Loucy (cell line): ENCODE results near the gene RNPC3.
"Not testable (repeated sequence)": the region's sequence is repeated elsewhere in the genome, so short reads cannot be mapped to it uniquely, and the experiment has no call there.

ENCODE experiments used
- H2AFZ ChIP-seq: fragments of 200-600 bp; sonication (generic); 2 replicates; pipeline ENCODE4 v1.6.0; 2016; ENCODE audit warnings: antibody characterized with exemption, mild to moderate bottlenecking, low read length, moderate library complexity
- H3F3A ChIP-seq: fragments of 200-600 bp; 2 replicates; pipeline ENCODE4 v1.6.0; 2016; ENCODE audit warnings: antibody characterized with exemption, low read depth, mild to moderate bottlenecking
- H3K27me3 ChIP-seq: fragments of 200-600 bp; sonication (generic); 2 replicates; pipeline ENCODE4 v1.6.1; 2014; ENCODE audit warnings: low read length, mild to moderate bottlenecking; ENCODE audit not compliant: insufficient read depth, poor library complexity, severe bottlenecking
- H3K36me3 ChIP-seq: fragments of 200-600 bp; sonication (generic); 2 replicates; pipeline ENCODE4 v1.6.1; 2016; ENCODE audit warnings: low read length; ENCODE audit not compliant: insufficient read depth
- H3K4me1 ChIP-seq: fragments of 200-600 bp; sonication (generic); 2 replicates; pipeline ENCODE4 v1.5.1; 2014; ENCODE audit warnings: low read length, mild to moderate bottlenecking; ENCODE audit not compliant: insufficient read depth, poor library complexity, severe bottlenecking
- H3K4me2 ChIP-seq: fragments of 200-600 bp; sonication (generic); 2 replicates; pipeline ENCODE4 v1.6.0; 2014; ENCODE audit warnings: antibody characterized with exemption, low read length, low read depth, mild to moderate bottlenecking; ENCODE audit not compliant: poor library complexity, severe bottlenecking
- H3K4me3 ChIP-seq: fragments of 200-600 bp; sonication (generic); 2 replicates; pipeline ENCODE4 v1.5.1; 2014; ENCODE audit warnings: low read length, mild to moderate bottlenecking, mixed read lengths; ENCODE audit not compliant: poor library complexity, severe bottlenecking
- H3K79me2 ChIP-seq: fragments of 200-600 bp; sonication (generic); 2 replicates; pipeline ENCODE4 v1.6.1; 2014; ENCODE audit warnings: low read length; ENCODE audit not compliant: insufficient read depth
- H3K9ac ChIP-seq: fragments of 200-600 bp; sonication (generic); 2 replicates; pipeline ENCODE4 v1.6.0; 2014; ENCODE audit warnings: mild to moderate bottlenecking, low read depth, low read length, moderate library complexity; ENCODE audit not compliant: poor library complexity, severe bottlenecking
- H3K9me2 ChIP-seq: fragments of 200-600 bp; sonication (generic); replicated peaks from 2 replicates; pipeline ENCODE4 v1.6.1; 2016; ENCODE audit warnings: low read depth, low read length, mixed read lengths
- H3K9me3 ChIP-seq: fragments of 200-600 bp; sonication (generic); 2 replicates; pipeline ENCODE4 v1.6.1; 2014; ENCODE audit warnings: mild to moderate bottlenecking, antibody characterized with exemption, low read length, low read depth; ENCODE audit not compliant: insufficient read depth
- H4K20me1 ChIP-seq: fragments of 200-600 bp; sonication (generic); 2 replicates; pipeline ENCODE4 v1.6.0; 2014; ENCODE audit warnings: antibody characterized with exemption, low read length, mild to moderate bottlenecking; ENCODE audit not compliant: insufficient read depth, poor library complexity, severe bottlenecking
- CTCF ChIP-seq: fragments of 200-600 bp; sonication (generic); conservative IDR thresholded peaks from 2 replicates; pipeline ENCODE4 v1.5.1; 2014; ENCODE audit warnings: mild to moderate bottlenecking, antibody characterized with exemption, low read length
- EZH2phosphoT487 ChIP-seq: fragments of 200-600 bp; IDR thresholded peaks from 2 replicates; pipeline ENCODE4 v1.6.1; 2018; ENCODE audit warnings: antibody characterized with exemption, mild to moderate bottlenecking, moderate library complexity, borderline replicate concordance

Gene RNPC3

GRCh38 chr1:103584537-103584936 lies 59.0 kb downstream of the RNPC3 start:
- Histone ChIP-seq H2AFZ (no peak overlapping the region), H3K4me2 (no peak overlapping the region), H4K20me1 (no peaks in the 10 kb centered on the region), H3K4me1 (no peaks in the 10 kb centered on the region), H3K27me3 (no peaks in the 10 kb centered on the region), H3K79me2 (no peaks in the 10 kb centered on the region), H3K9me2 (no peaks in the 10 kb centered on the region), H3K36me3 (no peaks in the 10 kb centered on the region), H3K9ac (no peak overlapping the region), H3K4me3 (no peak overlapping the region), H3F3A (no peaks in the 10 kb centered on the region), H3K9me3 (peaks cover 5% of the 10 kb centered on the region; the same call in 1 of the 2 replicates)
- TF ChIP-seq CTCF (no peak), EZH2phosphoT487 (no peak)

- H3K9ac ChIP-seq, H3K36me3 ChIP-seq, H3K9me3 ChIP-seq, H3K9me2 ChIP-seq, H3K4me2 ChIP-seq, H3K27me3 ChIP-seq, H3K4me1 ChIP-seq, H3F3A ChIP-seq, H4K20me1 ChIP-seq, H2AFZ ChIP-seq, H3K4me3 ChIP-seq, H3K79me2 ChIP-seq: not testable (repeated sequence)
These were observed 77.2 kb downstream of the RNPC3 start for GRCh38 chr1:103602740-103603139.
